Skin of body (tissue), 2 donors: ENCODE data around the gene SDSL. TPM values are rescaled to one million over a fixed set of nuclear protein-coding genes. Genes with fewer than 3 reads are reported as not detected.

ENCODE experiments used
- DNase-seq: peaks from one replicate; lab custom pipeline; 2025; lab: John Stamatoyannopoulos, UW
- total RNA-seq: library from RNA; depleted of rRNA; stranded (reverse); fragments of >200 nt; gene quantifications from one replicate; pipeline ENCODE4 v1.2.3, GENCODE V29; 2014

The SDSL gene
- total RNA-seq, 1 donor from 2014 or later: 2.6 TPM

DNA sequence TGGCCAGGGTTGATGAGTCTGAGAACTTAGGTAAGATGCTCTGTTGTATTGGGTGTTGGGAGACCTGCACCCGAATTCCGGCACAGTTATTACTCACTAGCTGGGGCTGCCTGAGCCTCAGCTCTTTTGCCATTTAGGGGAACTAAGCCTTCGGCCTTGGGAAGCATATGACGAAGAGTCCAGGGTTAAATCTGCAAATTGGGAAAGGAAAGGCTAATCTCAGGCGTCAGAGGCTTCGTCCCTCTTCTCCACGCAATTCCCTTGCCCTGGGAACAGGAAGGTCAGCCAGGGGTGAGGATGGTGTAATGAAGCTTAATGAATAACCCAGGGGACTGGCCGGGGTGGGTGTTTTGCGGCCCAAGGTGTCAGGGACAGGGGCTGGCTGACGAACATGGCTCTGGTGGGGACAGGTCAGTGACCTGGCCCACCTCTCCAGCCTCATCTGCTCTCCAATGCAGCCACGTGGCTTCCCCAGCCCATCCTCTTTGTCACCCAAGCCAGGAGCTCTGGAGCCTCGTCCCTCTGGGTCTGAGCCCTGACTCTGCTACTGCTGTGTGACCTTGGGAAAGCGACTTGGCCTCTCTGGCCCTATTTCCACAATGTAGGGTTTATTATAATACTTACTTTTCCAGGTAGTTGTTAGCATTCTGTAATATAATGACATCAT lies 3.8 kb upstream of the SDSL start:
- no peak for DNase-seq

GRCh38 chr12:113420996-113421595 lies 1.1 kb upstream of the SDSL start:
- DNase-seq: no peak

GRCh38 chr12:113422886-113423669 lies 898 bp downstream of the SDSL start:
- no peak for DNase-seq

GRCh38 chr12:113424456-113424855 lies 2.3 kb downstream of the SDSL start:
- DNase-seq: no peak

DNA sequence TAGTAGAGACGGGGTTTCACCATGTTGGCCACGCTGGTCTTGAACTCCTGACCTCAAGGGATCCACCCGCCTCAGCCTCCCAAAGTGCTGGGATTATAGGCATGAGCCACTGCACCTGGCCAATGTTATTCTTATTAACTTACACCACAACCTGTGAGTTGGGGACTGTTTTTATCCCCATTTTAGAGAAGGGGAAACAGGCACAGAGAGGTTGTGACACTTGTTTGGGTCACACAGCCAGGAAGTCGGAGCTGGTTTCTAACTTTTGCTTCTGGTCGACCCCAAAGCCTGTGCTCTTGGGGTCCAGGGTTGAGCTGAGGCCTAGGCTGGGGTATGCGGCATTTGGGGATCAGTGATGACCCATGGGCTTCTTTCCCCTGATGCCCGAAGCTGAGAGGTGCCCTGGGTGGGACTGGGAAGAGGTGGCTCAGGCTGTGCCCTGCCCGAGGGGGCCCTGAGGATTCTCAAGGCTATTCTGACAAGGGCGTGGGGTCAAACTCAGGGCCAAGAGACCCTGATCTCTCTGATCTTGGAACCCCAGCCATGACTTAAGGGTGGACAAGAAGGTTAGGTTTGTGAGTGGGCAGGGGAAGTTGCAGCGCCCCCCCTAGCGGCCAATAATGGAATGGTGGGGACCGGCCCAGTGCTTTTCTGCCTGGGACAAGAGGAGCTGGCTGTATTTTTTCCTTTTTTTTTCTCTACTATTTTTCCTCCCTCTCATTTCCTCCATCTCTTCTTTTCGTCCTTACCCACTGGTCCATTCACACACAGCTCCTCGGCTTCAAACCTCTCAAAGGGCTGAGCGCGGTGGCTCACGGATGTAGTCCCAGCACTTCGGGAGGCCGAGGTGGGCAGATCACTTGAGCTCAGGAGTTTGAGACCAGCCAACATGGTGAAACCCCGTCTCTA lies 3.0 kb downstream of the SDSL start:
- no peak for DNase-seq

DNA sequence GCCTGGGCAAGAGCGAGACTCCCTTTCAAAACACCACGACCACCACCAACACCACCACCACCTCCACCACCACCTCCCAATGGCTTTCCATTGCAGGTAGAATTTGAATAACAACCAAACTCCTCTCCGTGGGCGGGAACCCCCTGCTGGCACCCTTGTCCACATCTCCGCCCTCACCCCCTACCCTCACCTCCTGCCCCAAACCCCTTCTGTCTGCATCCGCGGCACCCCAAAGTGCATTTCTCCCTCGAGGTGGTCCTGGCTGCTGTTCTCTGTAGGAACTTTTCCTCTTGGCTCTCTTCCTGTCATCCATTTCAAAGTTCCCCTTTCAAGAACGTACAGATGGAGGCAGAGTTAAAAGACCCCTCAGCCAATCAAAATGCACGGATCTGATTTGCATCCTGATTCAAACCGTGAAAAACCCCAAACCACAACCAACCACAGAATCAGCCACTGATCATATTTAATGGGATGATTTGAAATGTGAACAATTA lies 3.8 kb downstream of the SDSL start:
- DNase-seq: no peak

GRCh38 chr12:113427882-113428281 lies 5.7 kb downstream of the SDSL start:
- DNase-seq: no peak

- no peak for DNase-seq
Measured at GRCh38 chr12:113428482-113428881, 6.3 kb downstream of the SDSL start.

DNA sequence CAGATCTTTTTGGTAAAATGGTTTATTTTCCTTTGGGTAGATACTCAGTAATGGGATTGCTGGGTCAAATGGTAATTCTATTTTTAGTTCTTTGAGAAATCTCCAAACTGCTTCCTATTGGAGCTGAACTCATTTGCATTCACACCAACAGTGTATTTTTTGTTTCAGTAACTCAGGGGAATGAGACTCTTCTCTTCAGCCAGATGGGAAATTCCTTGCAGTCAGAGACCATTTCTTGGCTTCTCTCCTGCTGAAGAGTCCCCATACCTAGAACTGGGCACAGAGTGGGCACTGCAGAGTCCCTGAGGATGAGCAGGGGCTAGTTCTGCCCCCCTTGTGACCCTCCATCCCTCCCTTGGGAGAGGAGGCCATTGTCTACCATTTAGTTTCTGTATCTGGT lies 10.8 kb downstream of the SDSL start:
- no peak for DNase-seq

- no peak for DNase-seq
Measured at GRCh38 chr12:113435367-113435766, 13.2 kb downstream of the SDSL start.

GRCh38 chr12:113436586-113436985 lies 14.4 kb downstream of the SDSL start:
- no peak for DNase-seq

GRCh38 chr12:113436993-113437728 lies 15.0 kb downstream of the SDSL start:
- DNase-seq: no peak

GRCh38 chr12:113437729-113438100 lies 15.5 kb downstream of the SDSL start:
- DNase-seq: no peak

- DNase-seq: no peak
Measured at GRCh38 chr12:113438523-113439300, 16.5 kb downstream of the SDSL start.

GRCh38 chr12:113439301-113439597 lies 17.1 kb downstream of the SDSL start:
- no peak for DNase-seq

GRCh38 chr12:113439606-113440030 lies 17.4 kb downstream of the SDSL start:
- no peak for DNase-seq

DNA sequence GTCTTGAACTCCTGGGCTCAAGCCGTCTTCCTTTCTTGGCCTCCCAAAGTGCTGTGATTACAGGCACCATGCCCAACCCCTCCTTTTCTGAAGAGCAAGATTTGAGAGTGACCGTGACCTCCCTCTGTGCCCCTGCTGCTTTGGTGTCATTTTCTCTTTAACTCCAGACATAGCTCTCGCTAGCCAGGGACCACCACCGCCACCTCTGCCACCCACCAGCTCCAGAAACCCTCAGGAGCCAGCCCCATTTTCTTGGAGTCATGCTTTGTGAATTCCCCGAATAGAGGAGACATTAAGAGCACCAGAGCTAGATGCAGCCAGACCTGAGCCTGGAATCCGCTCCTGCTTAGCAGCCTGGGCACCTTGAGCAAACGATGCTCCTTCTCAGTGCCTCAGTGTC lies 18.2 kb downstream of the SDSL start:
- no peak for DNase-seq

GRCh38 chr12:113440947-113441782 lies 19.0 kb downstream of the SDSL start:
- no peak for DNase-seq

- no peak for DNase-seq
Measured at GRCh38 chr12:113443030-113443539, 20.9 kb downstream of the SDSL start.
